ENCODE data around the gene IFNAR1. TPM values are rescaled to one million over a fixed set of nuclear protein-coding genes. Genes with fewer than 3 reads are reported as not detected.

The IFNAR1 gene
- total RNA-seq, 2 experiments from 2014 or later: 18.1 to 60.8 TPM

- Histone ChIP-seq H4K20me1 (ENCODE audit: insufficient read depth, low read length) (no peaks in the 10 kb centered on the region), H3K4me1 (ENCODE audit: insufficient read depth, low read length, poor library complexity, severe bottlenecking) (peaks cover 100% of the 10 kb centered on the region), H3K4me3 (ENCODE audit: low read depth, low read length, poor library complexity, severe bottlenecking) (peak overlapping the region; percentile 42), H3K4me2 (ENCODE audit: low read length) (peak overlapping the region; percentile 68), H3K9me3 (ENCODE audit: low read length) (peaks cover 42% of the 10 kb centered on the region), H3K79me2 (ENCODE audit: insufficient read depth, low read depth, low read length) (no peaks in the 10 kb centered on the region), H2AFZ (ENCODE audit: low read length) (peak overlapping the region; percentile 1; the same call in 1 of the 2 replicates), H3K27ac (ENCODE audit: low read depth, low read length, poor library complexity, severe bottlenecking) (peak overlapping the region; percentile 99), H3K9me2 (ENCODE audit: insufficient read depth, low read length) (no peaks in the 10 kb centered on the region), H3K36me3 (ENCODE audit: insufficient read depth, low read length) (peaks cover 33% of the 10 kb centered on the region)
- ChIA-PET CTCF (ENCODE audit: unreplicated experiment) (interaction anchor here (0.6 to 1.1 kb wide), 2 partner anchors 13 to 16 kb away, joined by 3 to 4 read pairs; partner anchors contain the start of gene IFNAR1), POLR2A (interaction anchor here (1.0 to 9.5 kb wide), 12 partner anchors 8 to 171 kb away, joined by 3 to 121 read pairs (median 4); partner anchors contain the start of genes IFNAR1 and TMEM50B)
- DNase-seq (ENCODE audit: low spot score): peak; percentile 100
- BruUV-seq (replicated peaks): no TSS peak
- intact Hi-C loops (cut with micrococcal nuclease; ENCODE audit: unreplicated experiment): loop anchor here (1.0 to 2.0 kb wide), 6 partner anchors 8 to 108 kb away; partner anchors contain the start of gene IL10RB
- TF ChIP-seq CTCF (conservative IDR thresholded peaks at IDR 0.05; ENCODE audit: low read length): peak; percentile 80
- no peak for TF ChIP-seq EZH2phosphoT487 (IDR thresholded peaks at IDR 0.05; ENCODE audit: borderline replicate concordance, low read depth, low read length)
Measured at GRCh38 chr21:33308586-33309490, 15.9 kb upstream of the IFNAR1 start.

- peak overlapping the region; percentile 28 for H3K4me3 ChIP-seq (ENCODE audit: low read depth, low read length, poor library complexity, severe bottlenecking)
- H3K79me2 ChIP-seq (ENCODE audit: insufficient read depth, low read depth, low read length): no peaks in the 10 kb centered on the region
- peak overlapping the region; percentile 68 for H3K4me2 ChIP-seq (ENCODE audit: low read length)
- no peaks in the 10 kb centered on the region for H4K20me1 ChIP-seq (ENCODE audit: insufficient read depth, low read length)
- CTCF ChIA-PET (ENCODE audit: unreplicated experiment): no interaction called here
- peak overlapping the region; percentile 1; the same call in 1 of the 2 replicates for H2AFZ ChIP-seq (ENCODE audit: low read length)
- peaks cover 52% of the 10 kb centered on the region for H3K9me3 ChIP-seq (ENCODE audit: low read length)
- no TSS peak for BruUV-seq (replicated peaks)
- intact Hi-C loops (cut with micrococcal nuclease; ENCODE audit: unreplicated experiment): loop anchor here (1.0 to 2.0 kb wide), 5 partner anchors 8 to 109 kb away; partner anchors contain the start of gene IL10RB
- POLR2A ChIA-PET: interaction anchor here (0.6 to 9.5 kb wide), 5 partner anchors 11 to 132 kb away, joined by 3 to 121 read pairs (median 6); partner anchors contain the start of gene IFNAR1
- no peak for TF ChIP-seq EZH2phosphoT487 (IDR thresholded peaks at IDR 0.05; ENCODE audit: borderline replicate concordance, low read depth, low read length)
- peak overlapping the region; percentile 99 for H3K27ac ChIP-seq (ENCODE audit: low read depth, low read length, poor library complexity, severe bottlenecking)
- peaks cover 42% of the 10 kb centered on the region for H3K36me3 ChIP-seq (ENCODE audit: insufficient read depth, low read length)
- no peak for DNase-seq (ENCODE audit: low spot score)
- H3K4me1 ChIP-seq (ENCODE audit: insufficient read depth, low read length, poor library complexity, severe bottlenecking): peaks cover 100% of the 10 kb centered on the region
- no peaks in the 10 kb centered on the region for H3K9me2 ChIP-seq (ENCODE audit: insufficient read depth, low read length)
Measured at GRCh38 chr21:33309778-33310177, 15.0 kb upstream of the IFNAR1 start.

- POLR2A ChIA-PET: interaction anchor here (0.7 to 9.5 kb wide), 6 partner anchors 13 to 98 kb away, joined by 3 to 121 read pairs (median 8); partner anchors contain the start of gene IFNAR1
- intact Hi-C loops (cut with micrococcal nuclease; ENCODE audit: unreplicated experiment): loop anchor here (2.0 kb wide), 1 partner anchor 15 kb away; no protein-coding TSS in a partner anchor
- CTCF ChIA-PET (ENCODE audit: unreplicated experiment): interaction anchor here (1.0 kb wide), 1 partner anchor 49 kb away, joined by 4 read pairs; no protein-coding TSS in a partner anchor
- H3K4me2 ChIP-seq (ENCODE audit: low read length): 0 out of 2 replicates have a peak overlapping the region, but pooled peaks have one; percentile 15
- no peak overlapping the region for H3K4me3 ChIP-seq (ENCODE audit: low read depth, low read length, poor library complexity, severe bottlenecking)
- no TSS peak for BruUV-seq (replicated peaks)
- peaks cover 58% of the 10 kb centered on the region for H3K9me3 ChIP-seq (ENCODE audit: low read length)
- peaks cover 45% of the 10 kb centered on the region for H3K36me3 ChIP-seq (ENCODE audit: insufficient read depth, low read length)
- peaks cover 89% of the 10 kb centered on the region for H3K4me1 ChIP-seq (ENCODE audit: insufficient read depth, low read length, poor library complexity, severe bottlenecking)
- TF ChIP-seq EZH2phosphoT487 (IDR thresholded peaks at IDR 0.05; ENCODE audit: borderline replicate concordance, low read depth, low read length): no peak
- TF ChIP-seq CTCF (conservative IDR thresholded peaks at IDR 0.05; ENCODE audit: low read length): no peak
- no peaks in the 10 kb centered on the region for H3K9me2 ChIP-seq (ENCODE audit: insufficient read depth, low read length)
- peak overlapping the region; percentile 99 for H3K27ac ChIP-seq (ENCODE audit: low read depth, low read length, poor library complexity, severe bottlenecking)
- no peaks in the 10 kb centered on the region for H4K20me1 ChIP-seq (ENCODE audit: insufficient read depth, low read length)
- no peaks in the 10 kb centered on the region for H3K79me2 ChIP-seq (ENCODE audit: insufficient read depth, low read depth, low read length)
- DNase-seq (ENCODE audit: low spot score): no peak
- H2AFZ ChIP-seq (ENCODE audit: low read length): peak overlapping the region; percentile 65
Measured at GRCh38 chr21:33312121-33312520, 12.6 kb upstream of the IFNAR1 start.
